Central memory CD4-positive, alpha-beta T cell (primary cell): ENCODE data around the gene KDSR.

ENCODE experiments used
- DNase-seq: peaks from one replicate; pipeline ENCODE4 v3.0.0; 2022

Gene KDSR

GRCh38 chr18:63303547-63303946 is 63.5 kb downstream of the KDSR start:
- DNase-seq, result no peak

- DNase-seq, result no peak
Measured at GRCh38 chr18:63302636-63303405, 64.2 kb downstream of the KDSR start.

- no peak for DNase-seq
Measured at GRCh38 chr18:63302220-63302619, 64.8 kb downstream of the KDSR start.

- no peak for DNase-seq
Measured at GRCh38 chr18:63301434-63301833, 65.6 kb downstream of the KDSR start.

GRCh38 chr18:63299837-63300745 is 66.9 kb downstream of the KDSR start:
- no peak for DNase-seq

GRCh38 chr18:63298400-63299365 is 68.3 kb downstream of the KDSR start:
- peak; percentile 37 for DNase-seq

- no peak for DNase-seq
Measured at GRCh38 chr18:63297687-63298399, 69.2 kb downstream of the KDSR start.

GRCh38 chr18:63293935-63294334 is 73.1 kb downstream of the KDSR start:
- DNase-seq, result no peak

GRCh38 chr18:63292831-63293683 is 73.9 kb downstream of the KDSR start:
- no peak for DNase-seq

GRCh38 chr18:63291278-63291677 is 75.7 kb downstream of the KDSR start:
- peak; percentile 18 for DNase-seq

GRCh38 chr18:63290821-63291200 is 76.2 kb downstream of the KDSR start:
- DNase-seq, result peak; percentile 69

GRCh38 chr18:63290166-63290820 is 76.7 kb downstream of the KDSR start:
- DNase-seq, result no peak

GRCh38 chr18:63288311-63288710 is 78.7 kb downstream of the KDSR start:
- DNase-seq, result no peak

GRCh38 chr18:63287691-63288220 is 79.2 kb downstream of the KDSR start:
- no peak for DNase-seq

GRCh38 chr18:63286926-63287325 is 80.1 kb downstream of the KDSR start:
- no peak for DNase-seq

GRCh38 chr18:63284827-63285733 is 81.9 kb downstream of the KDSR start:
- no peak for DNase-seq

- DNase-seq, result no peak
Measured at GRCh38 chr18:63284173-63284799, 82.7 kb downstream of the KDSR start.

GRCh38 chr18:63283305-63284094 is 83.5 kb downstream of the KDSR start:
- no peak for DNase-seq
